HepG2 (cell line): ENCODE results near the gene PPM1M. TPM values are rescaled to one million over a fixed set of nuclear protein-coding genes. Genes with fewer than 3 reads are reported as not detected.

Experiments
- ARNT2 ChIP-seq: sonication (generic); formaldehyde crosslinking; IDR thresholded peaks from 2 replicates; pipeline ENCODE4 v1.8.0; 2022; ENCODE audit warnings: mild to moderate bottlenecking, low read depth, missing genetic modification reagents, moderate library complexity
- ATF3 ChIP-seq: sonication (generic); formaldehyde crosslinking; IDR thresholded peaks from 2 replicates; pipeline ENCODE4 v1.4.0; 2020; ENCODE audit warnings: missing genetic modification reagents
- CBX5 ChIP-seq: sonication (generic); formaldehyde crosslinking; IDR thresholded peaks from 2 replicates; pipeline ENCODE4 v1.4.0; 2020; ENCODE audit warnings: missing genetic modification reagents, borderline replicate concordance
- CEBPG ChIP-seq: IDR thresholded peaks from 2 replicates; pipeline ENCODE4 v1.6.1; 2016
- ERF ChIP-seq: IDR thresholded peaks from 2 replicates; pipeline ENCODE4 v1.6.1; 2018; ENCODE audit warnings: missing biosample characterization, missing genetic modification reagents
- GABPB1 ChIP-seq: IDR thresholded peaks from 2 replicates; pipeline ENCODE4 v1.6.1; 2016; ENCODE audit warnings: mild to moderate bottlenecking, missing genetic modification reagents, moderate library complexity, missing compliant biosample characterization
- GATAD2A ChIP-seq: IDR thresholded peaks from 2 replicates; pipeline ENCODE4 v1.6.1; 2016
- GLI4 ChIP-seq: sonication (generic); formaldehyde crosslinking; IDR thresholded peaks from 2 replicates; pipeline ENCODE4 v1.5.1; 2020; ENCODE audit warnings: missing genetic modification reagents, mild to moderate bottlenecking, moderate library complexity, borderline replicate concordance
- GMEB2 ChIP-seq: IDR thresholded peaks from 2 replicates; pipeline ENCODE4 v1.6.1; 2016; ENCODE audit warnings: missing biosample characterization, missing genetic modification reagents, low read depth
- ONECUT2 ChIP-seq: sonication (generic); formaldehyde crosslinking; IDR thresholded peaks from 2 replicates; pipeline ENCODE4 v1.4.0; 2020; ENCODE audit warnings: missing genetic modification reagents
- PBX2 ChIP-seq: IDR thresholded peaks from 2 replicates; pipeline ENCODE4 v1.6.1; 2016; ENCODE audit warnings: control low read depth
- RAD21 ChIP-seq: fragments of 450-650 bp; formaldehyde crosslinking; IDR thresholded peaks from 2 replicates; pipeline ENCODE4 v1.5.0; 2020; ENCODE audit warnings: mild to moderate bottlenecking
- RARA ChIP-seq: IDR thresholded peaks from 2 replicates; pipeline ENCODE4 v1.6.1; 2016; ENCODE audit warnings: missing genetic modification reagents, missing compliant biosample characterization
- RFX1 ChIP-seq: fragments of 450-650 bp; IDR thresholded peaks from 2 replicates; pipeline ENCODE4 v1.6.1; 2017
- RFXANK ChIP-seq: IDR thresholded peaks from 2 replicates; pipeline ENCODE4 v1.6.1; 2016
- SALL1 ChIP-seq: sonication (generic); formaldehyde crosslinking; IDR thresholded peaks from 2 replicates; pipeline ENCODE4 v1.8.0; 2022; ENCODE audit warnings: mild to moderate bottlenecking, missing genetic modification reagents
- SAP130 ChIP-seq: IDR thresholded peaks from 2 replicates; pipeline ENCODE4 v1.6.1; 2016; ENCODE audit warnings: low read depth
- SKI ChIP-seq: fragments of 450-650 bp; IDR thresholded peaks from one replicate; pipeline ENCODE4 v1.6.1; 2018; ENCODE audit warnings: mild to moderate bottlenecking; ENCODE audit not compliant: partially characterized antibody
- SMARCC2 ChIP-seq: fragments of 450-650 bp; IDR thresholded peaks from 2 replicates; pipeline ENCODE4 v1.6.1; 2017; ENCODE audit warnings: antibody characterized with exemption, mild to moderate bottlenecking
- TBL1XR1 ChIP-seq: fragments of 150-350 bp; IDR thresholded peaks from 2 replicates; pipeline ENCODE4 v1.6.1; 2014; ENCODE audit warnings: borderline replicate concordance, low read length; ENCODE audit not compliant: partially characterized antibody
- ZNF234 ChIP-seq: sonication (generic); formaldehyde crosslinking; conservative IDR thresholded peaks from 2 replicates; pipeline ENCODE4 v1.5.1; 2020; ENCODE audit warnings: mild to moderate bottlenecking, missing genetic modification reagents
- ZNF773 ChIP-seq: sonication (generic); formaldehyde crosslinking; IDR thresholded peaks from 2 replicates; pipeline ENCODE4 v1.4.0; 2020; ENCODE audit warnings: missing genetic modification reagents, borderline replicate concordance
- ZNF775 ChIP-seq: sonication (generic); formaldehyde crosslinking; IDR thresholded peaks from 2 replicates; pipeline ENCODE4 v1.4.0; 2020; ENCODE audit warnings: missing genetic modification reagents, mild to moderate bottlenecking, moderate library complexity, borderline replicate concordance
- ZNF788 ChIP-seq: sonication (generic); formaldehyde crosslinking; IDR thresholded peaks from 2 replicates; pipeline ENCODE4 v1.5.0; 2020; ENCODE audit warnings: mild to moderate bottlenecking, missing genetic modification reagents, borderline replicate concordance
- polyA plus RNA-seq, 8 experiments: library from polyadenylated mRNA; depleted of rRNA in 3 of 8; stranded (reverse) in 7 of 8; unstranded in 1 of 8; fragments of >200 nt; fragmentation: Illumina TruSeq in 4 of 8; extraction: Trizol in 4 of 8; gene quantifications; 2 replicates each; pipeline versions ENCODE4 v1.2.1 to v1.2.3, GENCODE V29; 2011 to 2016; ENCODE audit warnings: low read depth in 4 of 8, missing spikeins in 1 of 8, mixed read lengths in 1 of 8; ENCODE audit not compliant: insufficient read depth in 1 of 8
- total RNA-seq, 5 experiments: library from RNA; depleted of rRNA; stranded (reverse); fragments of >200 nt; fragmentation: Illumina TruSeq; extraction: Trizol; gene quantifications; 2 replicates each; pipeline ENCODE4 v1.2.3, GENCODE V29; 2016; ENCODE audit warnings: low read depth in 1 of 5
- TF ChIP-seq, protein P1 (sequence below): sonication (generic); formaldehyde crosslinking; IDR thresholded peaks from 2 replicates; pipeline ENCODE4 v1.4.0; 2020; ENCODE audit warnings: missing genetic modification reagents
- TF ChIP-seq, protein P2 (sequence below): sonication (generic); formaldehyde crosslinking; IDR thresholded peaks from 2 replicates; pipeline ENCODE4 v1.8.0; 2022; ENCODE audit warnings: mild to moderate bottlenecking, missing genetic modification reagents, borderline replicate concordance

Gene PPM1M
- total and polyA plus RNA-seq, 2 of the 13 experiments (the other 11 are each of a cell fraction or from before 2014, with no cell fraction given): 2.5 to 5.9 TPM

- peak; percentile 73 for TF ChIP-seq RAD21 (CRISPR knock-in tag)
- TF ChIP-seq SAP130: peak; percentile 31; the same call in 1 of the 2 replicates
- TF ChIP-seq, protein P1, sequence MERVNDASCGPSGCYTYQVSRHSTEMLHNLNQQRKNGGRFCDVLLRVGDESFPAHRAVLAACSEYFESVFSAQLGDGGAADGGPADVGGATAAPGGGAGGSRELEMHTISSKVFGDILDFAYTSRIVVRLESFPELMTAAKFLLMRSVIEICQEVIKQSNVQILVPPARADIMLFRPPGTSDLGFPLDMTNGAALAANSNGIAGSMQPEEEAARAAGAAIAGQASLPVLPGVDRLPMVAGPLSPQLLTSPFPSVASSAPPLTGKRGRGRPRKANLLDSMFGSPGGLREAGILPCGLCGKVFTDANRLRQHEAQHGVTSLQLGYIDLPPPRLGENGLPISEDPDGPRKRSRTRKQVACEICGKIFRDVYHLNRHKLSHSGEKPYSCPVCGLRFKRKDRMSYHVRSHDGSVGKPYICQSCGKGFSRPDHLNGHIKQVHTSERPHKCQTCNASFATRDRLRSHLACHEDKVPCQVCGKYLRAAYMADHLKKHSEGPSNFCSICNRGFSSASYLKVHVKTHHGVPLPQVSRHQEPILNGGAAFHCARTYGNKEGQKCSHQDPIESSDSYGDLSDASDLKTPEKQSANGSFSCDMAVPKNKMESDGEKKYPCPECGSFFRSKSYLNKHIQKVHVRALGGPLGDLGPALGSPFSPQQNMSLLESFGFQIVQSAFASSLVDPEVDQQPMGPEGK (CRISPR knock-in tag): peak; percentile 30; the same call in 1 of the 2 replicates
- no peak for TF ChIP-seq SKI
- no peak for TF ChIP-seq ARNT2 (CRISPR knock-in tag)
- 0 out of 2 replicates have a peak, but pooled peaks have one; percentile 47 for TF ChIP-seq CBX5 (CRISPR knock-in tag)
- TF ChIP-seq GMEB2: no peak
- TF ChIP-seq GATAD2A (CRISPR knock-in tag): peak; percentile 53; the same call in 1 of the 2 replicates
- TF ChIP-seq ZNF234: no peak
- TF ChIP-seq GABPB1 (CRISPR knock-in tag): peak; percentile 21; the same call in 1 of the 2 replicates
- TF ChIP-seq PBX2 (CRISPR knock-in tag): peak; percentile 50; the same call in 1 of the 2 replicates
- no peak for TF ChIP-seq ZNF773
- no peak for TF ChIP-seq SMARCC2
- no peak for TF ChIP-seq ZNF775 (CRISPR knock-in tag)
- no peak for TF ChIP-seq ZNF788
- no peak for TF ChIP-seq GLI4
- no peak for TF ChIP-seq TBL1XR1
- TF ChIP-seq SALL1 (CRISPR knock-in tag): peak; percentile 42
- 0 out of 2 replicates have a peak, but pooled peaks have one; percentile 24 for TF ChIP-seq ERF (CRISPR knock-in tag)
- TF ChIP-seq RFX1: no peak
- TF ChIP-seq RFXANK (CRISPR knock-in tag): no peak
- 0 out of 2 replicates have a peak, but pooled peaks have one; percentile 11 for TF ChIP-seq RARA (CRISPR knock-in tag)
- TF ChIP-seq ATF3 (CRISPR knock-in tag): 0 out of 2 replicates have a peak, but pooled peaks have one; percentile 22
- no peak for TF ChIP-seq ONECUT2
- 0 out of 2 replicates have a peak, but pooled peaks have one; percentile 42 for TF ChIP-seq CEBPG (CRISPR knock-in tag)
- TF ChIP-seq, protein P2, sequence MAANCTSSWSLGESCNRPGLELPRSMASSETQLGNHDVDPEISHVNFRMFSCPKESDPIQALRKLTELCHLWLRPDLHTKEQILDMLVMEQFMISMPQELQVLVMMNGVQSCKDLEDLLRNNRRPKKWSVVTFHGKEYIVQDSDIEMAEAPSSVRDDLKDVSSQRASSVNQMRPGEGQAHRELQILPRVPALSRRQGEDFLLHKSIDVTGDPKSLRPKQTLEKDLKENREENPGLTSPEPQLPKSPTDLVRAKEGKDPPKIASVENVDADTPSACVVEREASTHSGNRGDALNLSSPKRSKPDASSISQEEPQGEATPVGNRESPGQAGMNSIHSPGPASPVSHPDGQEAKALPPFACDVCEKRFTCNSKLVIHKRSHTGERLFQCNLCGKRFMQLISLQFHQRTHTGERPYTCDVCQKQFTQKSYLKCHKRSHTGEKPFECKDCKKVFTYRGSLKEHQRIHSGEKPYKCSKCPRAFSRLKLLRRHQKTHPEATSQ (CRISPR knock-in tag): no peak
Measured at GRCh38 chr3:52220380-52221026, 25.1 kb upstream of the PPM1M start (continued).
